Stimulated activated CD4-positive, alpha-beta T cell treated with anti-CD3 and anti-CD28 coated beads, TNF-alpha, amount 100 ng/mL, for 48 hours (primary cell): ENCODE results near the gene CEP152.
"Not testable (repeated sequence)": the region's sequence is repeated elsewhere in the genome, so short reads cannot be mapped to it uniquely, and the experiment has no call there.

Experiments used
- DNase-seq, 3 donors: peaks; one replicate each; pipeline ENCODE4 v3.0.0-alpha.2; 2020; ENCODE audit warnings: low read depth in 3 of 3

Gene CEP152

GRCh38 chr15:48811325-48811958, 573 bp upstream of the CEP152 start:
- DNase-seq: no peak

GRCh38 chr15:48806151-48806550, 4.7 kb downstream of the CEP152 start:
- no peak for DNase-seq

GRCh38 chr15:48805591-48805990, 5.3 kb downstream of the CEP152 start:
- DNase-seq: no peak

DNA sequence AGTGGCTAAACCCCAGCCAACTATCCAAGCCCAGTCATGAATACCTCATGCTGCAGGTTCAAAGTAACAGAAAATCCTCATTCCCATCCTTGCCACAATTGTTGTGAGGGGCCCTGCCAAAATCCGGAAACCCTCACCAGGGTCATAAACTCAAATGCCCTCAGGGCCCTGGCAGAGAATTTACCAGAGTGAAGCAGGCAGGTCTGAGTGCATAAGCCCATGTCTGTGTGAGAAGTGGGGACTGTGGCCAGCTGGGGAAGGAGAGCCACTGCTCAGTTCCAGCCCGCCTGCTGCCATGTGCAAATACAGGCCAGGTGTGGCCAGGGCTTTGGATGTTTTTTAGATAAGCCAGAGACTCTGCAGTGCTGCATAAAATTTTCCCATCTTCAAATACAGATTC, 7.0 kb downstream of the CEP152 start:
- no peak for DNase-seq

- no peak for DNase-seq
These were observed 8.0 kb downstream of the CEP152 start for GRCh38 chr15:48802867-48803266.

GRCh38 chr15:48802257-48802656, 8.6 kb downstream of the CEP152 start:
- no peak for DNase-seq

- DNase-seq: no peak
These were observed 9.9 kb downstream of the CEP152 start for GRCh38 chr15:48800811-48801455.

DNA sequence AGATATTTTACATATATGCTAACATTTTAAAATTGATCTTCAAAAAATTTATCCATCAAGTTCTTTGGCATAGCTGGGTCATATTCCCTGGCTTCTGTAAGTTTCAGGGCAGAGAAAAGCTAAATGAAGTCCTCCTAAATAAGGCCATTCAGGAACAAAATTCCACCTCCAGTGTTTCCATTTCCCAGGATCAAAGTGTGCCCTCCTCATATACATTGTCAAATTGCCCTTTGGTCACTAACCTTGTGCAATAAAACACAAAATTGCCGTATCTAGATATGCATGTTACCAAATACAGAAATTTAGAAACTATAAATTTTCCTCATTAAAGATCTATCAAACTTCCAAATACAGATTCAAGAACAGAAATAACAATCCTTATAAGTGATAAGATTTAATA, 10.6 kb downstream of the CEP152 start:
- DNase-seq: no peak

DNA sequence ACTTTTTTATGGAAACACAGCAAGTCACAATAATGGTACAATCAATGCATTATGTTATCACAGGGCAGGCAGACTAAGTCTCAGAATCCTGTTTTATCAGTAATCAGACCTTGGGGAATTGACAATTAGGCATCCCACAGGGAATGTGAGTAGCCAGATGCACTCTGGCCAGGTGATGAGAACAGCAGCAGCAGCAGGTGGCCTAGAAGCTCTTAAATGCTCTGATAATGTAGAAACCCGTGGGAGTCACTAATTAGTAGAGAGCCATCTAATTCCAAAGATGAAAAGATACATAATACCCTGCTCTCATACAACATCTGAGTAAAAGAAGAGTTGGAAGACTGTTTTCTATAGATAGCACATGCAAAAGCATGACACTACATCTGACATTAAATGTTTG, 12.6 kb downstream of the CEP152 start:
- DNase-seq: no peak

GRCh38 chr15:48796930-48797329, 13.9 kb downstream of the CEP152 start:
- DNase-seq: no peak

- DNase-seq: no peak
These were observed 14.3 kb downstream of the CEP152 start for GRCh38 chr15:48796521-48796920.

GRCh38 chr15:48795901-48796300, 15.0 kb downstream of the CEP152 start:
- no peak for DNase-seq

DNA sequence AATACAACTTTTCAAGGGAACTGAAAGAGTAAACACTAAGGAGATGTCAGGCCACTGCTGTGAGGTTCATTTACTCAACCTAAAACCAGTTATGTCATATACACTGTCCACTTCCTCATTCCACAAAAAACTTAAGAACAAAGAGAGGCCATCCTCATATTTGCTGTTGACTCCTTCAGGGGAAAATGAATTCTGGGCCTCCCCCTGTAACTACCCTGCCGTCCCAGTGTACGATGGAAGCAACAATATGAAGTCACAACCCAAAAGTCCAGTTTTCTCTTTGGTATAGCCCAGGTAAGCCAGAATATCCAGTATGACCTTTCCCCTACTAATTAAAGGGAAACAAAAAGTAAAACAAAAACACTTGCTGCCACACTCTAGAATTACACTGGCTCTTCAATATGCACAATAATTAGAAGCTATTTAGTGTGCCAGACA, 16.2 kb downstream of the CEP152 start:
- no peak for DNase-seq

DNA sequence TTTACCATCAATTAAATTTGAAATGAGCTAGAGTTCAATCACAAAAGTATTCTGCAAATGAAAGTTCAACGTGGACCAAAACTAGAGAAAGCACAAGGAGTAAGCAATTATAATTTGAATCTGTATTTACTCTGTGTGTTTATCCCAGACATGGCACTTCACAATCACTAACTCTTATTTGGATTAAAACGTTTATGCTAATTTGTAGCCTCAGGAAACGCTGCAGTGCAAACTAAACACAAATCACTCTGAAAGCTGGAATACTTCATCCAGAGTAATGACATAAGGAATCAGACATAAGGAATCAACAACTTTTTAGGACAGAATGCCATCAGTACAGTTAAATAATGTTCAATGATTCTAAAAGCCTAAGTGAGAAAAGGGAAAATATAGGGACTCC, 18.5 kb downstream of the CEP152 start:
- DNase-seq: no peak

DNA sequence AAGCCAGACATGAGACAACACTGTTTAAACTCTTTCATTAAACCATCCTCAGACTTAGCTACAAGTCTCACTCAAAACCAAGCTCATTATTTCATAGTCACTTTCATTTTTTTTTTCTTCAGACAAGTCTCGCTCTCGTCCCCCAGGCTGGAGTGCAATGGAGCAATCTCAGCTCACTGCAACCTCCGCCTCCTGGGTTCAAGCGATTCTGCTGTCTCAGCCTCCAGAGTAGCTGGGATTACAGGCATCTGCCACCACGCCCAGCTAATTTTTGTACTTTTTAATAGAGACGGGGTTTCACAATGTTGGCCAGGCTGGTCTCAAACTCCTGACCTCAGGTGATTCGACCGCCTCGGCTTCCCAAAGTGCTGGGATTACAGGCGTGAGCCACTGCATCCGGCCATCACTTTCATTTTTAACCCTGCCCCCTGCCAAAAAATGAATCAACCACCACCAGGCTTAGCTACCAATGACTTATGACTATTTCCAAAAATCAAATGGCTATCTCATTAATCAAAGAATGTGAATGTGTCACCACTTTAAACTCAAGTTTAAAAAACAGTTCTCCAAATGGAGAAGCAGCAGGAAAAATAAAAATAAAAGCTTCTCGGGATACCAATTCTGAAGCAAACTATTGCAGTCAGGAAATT, 20.3 kb downstream of the CEP152 start:
- DNase-seq: not testable (repeated sequence)

DNA sequence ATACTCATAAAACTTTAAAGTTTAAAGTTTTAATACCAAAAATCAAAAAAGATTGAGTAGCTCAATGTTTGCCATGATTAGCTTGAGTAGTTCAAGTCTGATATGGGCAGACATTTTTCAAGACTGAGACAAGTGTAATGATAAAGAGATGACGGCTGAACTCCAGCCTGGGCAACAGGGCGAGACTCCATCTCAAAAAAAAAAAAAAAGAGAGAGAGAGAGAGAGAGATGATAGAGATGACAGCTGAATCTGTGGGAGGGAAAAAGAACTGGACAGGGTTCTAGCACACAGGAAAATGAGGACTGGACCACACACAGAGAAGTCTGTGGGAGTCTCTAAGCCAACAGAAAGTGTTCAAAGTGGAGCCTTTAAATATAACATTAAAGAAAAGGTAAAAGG, 25.2 kb downstream of the CEP152 start:
- no peak for DNase-seq

- DNase-seq: no peak
These were observed 25.7 kb downstream of the CEP152 start for GRCh38 chr15:48785195-48785594.

GRCh38 chr15:48784756-48785155, 26.1 kb downstream of the CEP152 start:
- DNase-seq: no peak

GRCh38 chr15:48782911-48783310, 28.0 kb downstream of the CEP152 start:
- no peak for DNase-seq

GRCh38 chr15:48781481-48782081, 29.3 kb downstream of the CEP152 start:
- DNase-seq: no peak

- DNase-seq: no peak
These were observed 29.9 kb downstream of the CEP152 start for GRCh38 chr15:48781017-48781416.

GRCh38 chr15:48778331-48778730, 32.5 kb downstream of the CEP152 start:
- no peak for DNase-seq
